A549 (cell line): ENCODE results near the gene GNL1. TPM values are rescaled to one million over a fixed set of nuclear protein-coding genes. Genes with fewer than 3 reads are reported as not detected.

Source experiments
- ATAC-seq, 2 experiments: fragments of 200-7000 bp in 1 of 2; fragments of >200 bp in 1 of 2; cut with Nextera tagmentation in 1 of 2; cut with Tn5 transposase in 1 of 2; 3 replicates each; pipeline versions ENCODE4 v1.8.0 to v1.9.1; 2018 to 2020; ENCODE audit warnings: mild to moderate bottlenecking in 1 of 2, moderate library complexity in 1 of 2
- CTCF ChIA-PET: fragments of 300-600 bp; sonication (Branson Sonifier 250); formaldehyde crosslinking; extraction: SDS; loops from one replicate; lab custom pipeline; 2021; ENCODE audit warnings: antibody characterized with exemption, inconsistent platforms; lab: Yijun Ruan, JAX
- POLR2A ChIA-PET: fragments of 350-600 bp; formaldehyde crosslinking; extraction: SDS; loops from one replicate; lab custom pipeline; 2021; ENCODE audit warnings: antibody characterized with exemption, inconsistent platforms; lab: Yijun Ruan, JAX
- DNase-seq, 2 experiments: peaks; one replicate each; pipeline versions ENCODE4 v3.0.0 to v3.0.0-alpha.2; 2011 to 2016; ENCODE audit warnings: low read depth in 1 of 2, low spot score in 1 of 2
- FAIRE-seq: peaks from 2 replicates; lab custom pipeline; 2011; peaks lifted over from hg19 to GRCh38; lab: Jason Lieb, UNC
- H3K27ac ChIP-seq, 2 experiments: fragments of >200 bp; sonication (Bioruptor Twin); formaldehyde crosslinking; 3 replicates each; pipeline ENCODE4 v1.5.1; 2016 to 2017
- H3K4me1 ChIP-seq: fragments of >200 bp; sonication (Bioruptor Twin); formaldehyde crosslinking; 3 replicates; pipeline ENCODE4 v1.6.1; 2016
- H3K4me2 ChIP-seq: fragments of >200 bp; sonication (Bioruptor Twin); formaldehyde crosslinking; 3 replicates; pipeline ENCODE4 v1.6.1; 2016
- H3K4me3 ChIP-seq: fragments of >200 bp; sonication (Bioruptor Twin); formaldehyde crosslinking; 3 replicates; pipeline ENCODE4 v1.5.1; 2016
- H3K9me3 ChIP-seq: fragments of >200 bp; sonication (Bioruptor Twin); formaldehyde crosslinking; 3 replicates; pipeline ENCODE4 v1.6.1; 2016
- BCL3 ChIP-seq: fragments of >200 bp; sonication (Bioruptor Twin); formaldehyde crosslinking; IDR thresholded peaks from 3 replicates; pipeline ENCODE4 v1.6.1; 2016
- CBX8 ChIP-seq: fragments of 200-600 bp; sonication (generic); IDR thresholded peaks from 2 replicates; pipeline ENCODE4 v1.6.1; 2016
- CEBPB ChIP-seq, 2 experiments: fragments of >200 bp in 1 of 2; sonication (Bioruptor Twin) in 1 of 2; formaldehyde crosslinking in 1 of 2; IDR thresholded peaks; 2 replicates each; pipeline ENCODE4 v1.6.1; 2012 to 2016
- CHD4 ChIP-seq: fragments of 200-600 bp; sonication (generic); IDR thresholded peaks from 2 replicates; pipeline ENCODE4 v1.6.1; 2016; ENCODE audit warnings: antibody characterized with exemption, mild to moderate bottlenecking, borderline replicate concordance
- ESRRA ChIP-seq: fragments of 150-350 bp; IDR thresholded peaks from 2 replicates; pipeline ENCODE4 v1.6.1; 2014; ENCODE audit warnings: mild to moderate bottlenecking, low read length, borderline replicate concordance
- GATA3 ChIP-seq: IDR thresholded peaks from 2 replicates; pipeline ENCODE4 v1.6.1; 2012; ENCODE audit warnings: borderline replicate concordance
- HDAC2 ChIP-seq: fragments of 200-600 bp; sonication (generic); IDR thresholded peaks from 2 replicates; pipeline ENCODE4 v1.6.1; 2016
- HMGXB4 ChIP-seq: fragments of 250-450 bp; sonication (Bioruptor Pico); IDR thresholded peaks from 2 replicates; pipeline ENCODE4 v1.5.0; 2021; ENCODE audit warnings: mild to moderate bottlenecking, moderate library complexity, borderline replicate concordance
- HOXA7 ChIP-seq: fragments of 250-450 bp; sonication (Bioruptor Pico); IDR thresholded peaks from 2 replicates; pipeline ENCODE4 v1.5.0; 2020; ENCODE audit warnings: mild to moderate bottlenecking, moderate library complexity
- JUN ChIP-seq, 2 experiments: fragments of >200 bp; sonication (Bioruptor Twin); formaldehyde crosslinking; IDR thresholded peaks; 2 replicates in 1 of 2; 3 replicates in 1 of 2; pipeline ENCODE4 v1.6.1; 2016 to 2017
- KDM1A ChIP-seq: fragments of 200-600 bp; sonication (generic); IDR thresholded peaks from 2 replicates; pipeline ENCODE4 v1.6.1; 2016; ENCODE audit warnings: low read depth, mild to moderate bottlenecking
- MAFK ChIP-seq: fragments of 450-650 bp; IDR thresholded peaks from 2 replicates; pipeline ENCODE4 v1.6.1; 2014; ENCODE audit not compliant: partially characterized antibody
- MAZ ChIP-seq: fragments of 150-350 bp; IDR thresholded peaks from 2 replicates; pipeline ENCODE4 v1.6.1; 2014; ENCODE audit warnings: antibody characterized with exemption, low read depth, low read length, borderline replicate concordance
- NFE2L2 ChIP-seq: fragments of 150-350 bp; conservative IDR thresholded peaks from 2 replicates; pipeline ENCODE4 v1.6.1; 2014; ENCODE audit warnings: low read length
- PBX3 ChIP-seq: IDR thresholded peaks from 2 replicates; pipeline ENCODE4 v1.6.1; 2012
- RCOR1 ChIP-seq: fragments of 150-350 bp; IDR thresholded peaks from 2 replicates; pipeline ENCODE4 v1.6.1; 2014; ENCODE audit warnings: antibody characterized with exemption, low read length, low read depth
- REST ChIP-seq: fragments of 200-600 bp; sonication (generic); IDR thresholded peaks from 2 replicates; pipeline ENCODE4 v1.6.1; 2016; ENCODE audit warnings: antibody characterized with exemption, mild to moderate bottlenecking, moderate library complexity
- WGBS: methylation state at CpG from one replicate; pipeline ENCODE4 v1.1.6; 2017; ENCODE audit errors: missing lambda C conversion rate; 5-methylcytosine and 5-hydroxymethylcytosine counted together
- polyA plus RNA-seq, 4 experiments: library from polyadenylated mRNA; depleted of rRNA in 3 of 4; stranded (reverse); fragments of >200 nt; fragmentation: RNase III in 1 of 4; extraction: RNeasy Plus Mini Kit Qiagen cat#74134 plus additional on column Dnase treatment in 1 of 4; gene quantifications; 2 replicates in 3 of 4; 3 replicates in 1 of 4; pipeline ENCODE4 v1.2.3, GENCODE V29; 2011 to 2017

Gene GNL1
- polyA plus RNA-seq, 2 of the 4 experiments (the other 2 are of a cell fraction): 18.5 to 27.2 TPM

- POLR2A ChIA-PET: no interaction called here
- CTCF ChIA-PET: interaction anchor here (1.6 kb wide), 1 partner anchor 22 kb away, joined by 5 read pairs; the partner anchor contains the start of gene ABCF1
- TF ChIP-seq PBX3: no peak
- TF ChIP-seq HDAC2: no peak
- no peak for TF ChIP-seq CEBPB (IDR thresholded peaks at IDR 0.05)
- TF ChIP-seq CBX8: no peak
- TF ChIP-seq GATA3: no peak
- TF ChIP-seq CHD4: no peak
- no peak for TF ChIP-seq MAZ
- no peak for TF ChIP-seq MAFK
- TF ChIP-seq KDM1A: no peak
- TF ChIP-seq REST: no peak
- no peak for TF ChIP-seq NFE2L2
- TF ChIP-seq HMGXB4 (CRISPR knock-in tag): no peak
- no peak for TF ChIP-seq JUN (IDR thresholded peaks at IDR 0.05)
- no peak for TF ChIP-seq ESRRA
- TF ChIP-seq BCL3: no peak
- TF ChIP-seq HOXA7 (CRISPR knock-in tag): no peak
- Histone ChIP-seq H3K4me2 (no peak overlapping the region), H3K9me3 (no peaks in the 10 kb centered on the region), H3K4me1 (peaks cover 9% of the 10 kb centered on the region; the same call in 2 of the 3 replicates), H3K27ac (no peak overlapping the region), H3K4me3 (no peak overlapping the region)
- no peak for ATAC-seq
- FAIRE-seq: no peak
- DNase-seq: no peak
- 88% methylated on average over 1 of the region's 1 CpG for WGBS
Observed at GRCh38 chr6:30592287-30592686, 36.0 kb upstream of the GNL1 start.

- Histone ChIP-seq H3K27ac (peak overlapping the region; percentile 27 to 67; a peak in 3 of 6 replicates), H3K9me3 (no peaks in the 10 kb centered on the region), H3K4me3 (no peak overlapping the region), H3K4me2 (no peak overlapping the region), H3K4me1 (peaks cover 9% of the 10 kb centered on the region; the same call in 2 of the 3 replicates)
- CTCF ChIA-PET: interaction anchor here (1.0 to 1.7 kb wide), 6 partner anchors 9 to 59 kb away, joined by 3 to 11 read pairs (median 4); no protein-coding TSS in a partner anchor
- FAIRE-seq (no peak), DNase-seq (no peak), ATAC-seq (peak; percentile 8 to 40; a peak in 4 of 6 replicates)
- WGBS: 94% methylated on average over 1 of the region's 1 CpG
- POLR2A ChIA-PET: interaction anchor here (1.1 to 1.2 kb wide), 2 partner anchors 9 to 20 kb away, joined by 3 to 4 read pairs; partner anchors contain the start of gene ABCF1
- peak; percentile 52 for TF ChIP-seq MAFK
- no peak for TF ChIP-seq RCOR1
Observed at GRCh38 chr6:30591008-30591407, 34.7 kb upstream of the GNL1 start.
